Fibroblast of peridontal ligament (primary cell): Measurements from ENCODE around the gene PAN3.
A peak's percentile ranks its signal among the peaks of the same experiment; 100 is the strongest.
"Not testable (repeated sequence)": the region's sequence is repeated elsewhere in the genome, so short reads cannot be mapped to it uniquely, and the experiment has no call there.

ENCODE experiments used
- DNase-seq: peaks from one replicate; pipeline ENCODE4 v3.0.0-alpha.2; 2010; ENCODE audit errors: extremely low read depth

Gene PAN3

DNA sequence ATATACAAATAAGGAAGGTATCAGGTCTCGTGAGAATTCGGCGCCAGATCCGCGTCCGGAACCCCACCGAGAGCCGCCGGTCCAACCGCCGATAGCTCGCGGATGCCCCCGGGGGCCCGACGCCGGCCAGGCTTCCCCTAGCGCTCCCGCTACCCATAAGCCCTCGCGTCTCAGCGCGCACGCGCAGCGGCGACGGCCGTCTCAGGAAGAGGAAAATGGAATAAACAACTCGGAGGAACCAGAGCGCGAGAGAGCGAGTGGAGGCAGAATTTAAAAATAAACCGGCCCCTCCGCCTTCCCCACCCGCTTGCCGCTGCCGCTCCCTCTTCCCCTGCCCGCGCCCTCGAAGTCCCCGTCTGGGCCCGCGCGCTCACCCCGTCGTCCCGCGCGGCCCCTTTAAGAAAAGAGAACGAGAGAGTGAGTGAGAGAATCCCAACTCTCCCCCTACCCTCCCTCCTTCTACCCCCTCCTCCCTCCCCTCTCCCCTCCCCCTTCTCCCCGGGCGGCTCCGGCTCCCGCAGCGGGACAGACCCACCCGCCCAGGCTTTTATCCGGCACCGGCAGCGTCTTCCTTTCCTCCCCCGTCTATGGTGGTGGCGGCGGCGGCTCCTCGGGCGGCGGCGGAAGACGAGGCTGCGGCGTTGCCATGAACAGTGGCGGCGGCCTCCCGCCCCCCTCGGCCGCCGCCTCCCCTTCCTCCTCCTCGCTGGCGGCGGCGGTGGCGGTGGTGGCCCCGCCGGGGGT, at the start of gene PAN3:
PAN3 (plus strand) TSS at position 534 of the 744 bp plus-strand sequence; CDS start at position 647, 113 bp downstream.
- peak; percentile 89 for DNase-seq

- DNase-seq = no peak
These were observed 49.3 kb upstream of the PAN3 start for GRCh38 chr13:28089065-28089464.

DNA sequence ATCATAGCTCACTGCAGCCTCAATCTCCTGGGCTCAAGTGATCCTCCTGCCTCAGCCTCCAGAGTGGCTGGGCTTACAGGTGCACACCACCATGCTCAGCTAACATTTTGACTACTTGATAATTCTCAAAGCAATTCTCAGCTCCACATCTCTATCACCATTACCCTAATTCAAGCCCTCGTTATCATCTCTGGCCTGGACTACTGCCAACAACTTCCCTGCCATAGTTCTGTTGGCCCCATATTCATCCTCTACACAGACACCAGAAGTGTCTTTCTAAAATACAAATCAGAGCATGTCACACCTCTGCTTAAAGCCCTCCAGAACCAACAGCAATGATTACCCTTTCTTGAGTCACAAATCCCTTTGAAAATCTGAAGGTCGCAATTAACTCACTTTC, 45.9 kb upstream of the PAN3 start:
- no peak for DNase-seq

GRCh38 chr13:28093881-28094280, 44.5 kb upstream of the PAN3 start:
- DNase-seq = no peak

DNA sequence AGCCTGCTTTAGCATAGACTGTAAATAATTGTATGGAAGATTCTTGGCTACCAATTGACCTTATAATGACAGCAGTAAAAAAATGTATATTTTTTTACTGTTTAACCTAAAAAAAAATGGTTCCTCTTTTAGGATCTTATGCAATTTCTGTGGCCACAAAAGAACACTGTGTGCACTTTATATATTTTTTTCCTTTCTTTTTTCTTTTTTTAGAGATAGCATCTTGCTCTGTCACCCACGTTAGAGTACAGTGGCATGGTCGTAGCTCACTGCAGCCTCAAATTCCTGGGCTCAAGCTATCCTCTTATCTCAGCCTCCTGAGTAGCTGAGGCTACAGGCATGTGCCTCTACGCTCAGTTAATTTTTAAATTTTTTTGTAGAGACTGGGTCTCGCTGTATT, 44.0 kb upstream of the PAN3 start:
- DNase-seq = no peak

DNA sequence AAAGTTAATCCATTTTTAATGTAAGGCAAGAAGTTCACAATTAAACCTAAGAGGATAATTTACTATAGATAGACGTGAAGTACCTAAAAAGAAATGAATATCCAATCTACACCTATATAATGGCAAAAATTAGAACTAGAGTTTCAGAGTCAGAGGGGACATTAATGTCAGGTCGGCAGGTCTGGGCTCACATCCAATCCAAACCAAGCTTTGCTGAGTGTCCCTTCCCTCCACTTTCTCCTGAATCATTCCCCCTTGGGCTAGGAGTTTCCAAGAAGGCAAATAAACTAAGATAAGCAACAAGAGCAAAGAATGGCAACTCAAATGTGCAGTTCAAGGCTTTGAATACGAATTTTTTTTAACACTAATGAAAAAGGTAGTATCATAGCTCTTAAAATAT, 40.8 kb upstream of the PAN3 start:
- DNase-seq = no peak

DNA sequence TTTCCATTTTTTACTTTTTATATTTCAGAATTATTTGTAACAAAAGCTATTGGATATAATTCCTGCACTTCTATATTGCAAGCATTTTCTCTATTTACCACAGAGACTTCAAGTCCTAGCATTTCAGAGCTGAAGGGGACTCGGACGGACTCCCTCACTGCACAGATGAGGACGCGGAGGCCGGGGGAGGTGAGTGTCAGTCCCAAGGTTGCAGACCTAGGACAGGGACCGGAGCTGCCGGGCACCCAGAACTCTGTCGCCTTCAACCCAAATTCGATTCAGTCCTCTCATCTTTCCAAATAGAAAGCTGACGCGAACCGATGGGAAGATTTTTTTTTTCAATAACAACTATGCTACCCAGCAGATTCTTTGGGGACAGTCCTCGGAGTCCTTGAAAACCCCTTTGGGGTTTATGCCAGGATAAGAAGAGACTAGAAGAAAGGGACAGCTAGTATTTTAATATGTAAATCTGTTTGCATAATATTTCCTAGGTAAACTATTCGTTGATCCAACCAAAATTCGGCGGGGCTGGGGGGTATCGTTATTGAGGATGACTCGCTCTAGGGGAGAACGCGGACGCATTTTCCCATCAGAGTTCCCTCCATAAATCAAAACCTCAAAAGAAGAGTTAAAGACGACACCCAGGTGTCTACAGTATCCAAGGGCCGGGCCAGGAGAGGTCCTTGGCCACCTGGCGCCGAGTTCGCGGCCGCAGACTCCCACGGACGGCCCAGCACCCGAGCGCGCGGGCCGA, 38.8 kb upstream of the PAN3 start:
- DNase-seq = no peak

DNA sequence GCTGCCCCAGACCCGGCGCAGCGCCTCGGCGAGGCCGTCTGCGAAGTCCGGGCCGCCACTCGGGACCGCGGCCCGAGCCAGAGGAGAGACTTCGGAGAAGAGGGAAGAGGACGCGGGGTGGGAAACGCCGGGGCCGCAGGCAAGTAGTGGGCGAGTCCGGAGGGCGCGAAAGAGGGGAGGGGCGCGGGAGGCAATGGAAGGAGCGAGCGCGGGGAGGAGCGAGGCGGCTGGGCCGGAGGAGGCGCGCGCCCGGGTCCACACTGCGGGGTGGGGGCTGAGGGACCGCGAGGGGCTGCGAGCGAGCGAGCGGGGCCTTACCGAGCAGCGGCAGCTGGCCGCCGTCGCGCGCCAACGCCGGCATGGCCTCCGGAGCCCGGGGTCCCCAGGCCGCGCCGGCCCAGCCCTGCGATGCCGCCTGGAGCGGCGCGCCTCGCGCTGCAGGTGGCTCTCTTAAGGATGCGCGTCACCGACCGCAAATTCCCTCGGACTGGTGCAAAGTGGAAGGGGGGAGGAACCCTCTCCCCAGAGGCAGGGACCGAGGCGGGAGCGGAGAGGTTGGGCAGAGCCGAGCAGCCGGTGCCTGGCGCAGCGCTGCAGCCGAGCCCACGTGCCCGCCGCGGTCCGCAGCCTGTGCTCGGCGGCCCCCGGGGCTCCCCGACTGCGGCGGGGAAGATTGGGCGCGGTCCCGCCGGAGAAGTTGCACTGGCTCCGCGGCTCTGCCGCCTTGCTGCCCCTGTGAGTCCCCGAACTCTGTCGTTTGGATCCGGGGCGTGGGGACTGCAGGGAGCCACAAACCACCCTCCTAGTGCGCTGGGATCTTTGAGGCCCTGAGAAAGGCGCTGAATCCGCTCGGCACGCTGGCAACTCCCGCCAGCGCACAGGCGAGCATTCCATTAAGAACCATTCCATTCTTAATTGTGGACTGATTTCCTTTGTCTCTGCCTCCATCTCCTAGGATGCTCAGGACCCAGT, 37.9 kb upstream of the PAN3 start, which contains the start of gene FLT3:
FLT3 (minus strand) TSS at position 427 of the 972 bp plus-strand sequence; CDS start at position 361, 66 bp downstream.
- DNase-seq = no peak

- DNase-seq = not testable (repeated sequence)
These were observed 36.5 kb upstream of the PAN3 start for GRCh38 chr13:28101886-28102285.

DNA sequence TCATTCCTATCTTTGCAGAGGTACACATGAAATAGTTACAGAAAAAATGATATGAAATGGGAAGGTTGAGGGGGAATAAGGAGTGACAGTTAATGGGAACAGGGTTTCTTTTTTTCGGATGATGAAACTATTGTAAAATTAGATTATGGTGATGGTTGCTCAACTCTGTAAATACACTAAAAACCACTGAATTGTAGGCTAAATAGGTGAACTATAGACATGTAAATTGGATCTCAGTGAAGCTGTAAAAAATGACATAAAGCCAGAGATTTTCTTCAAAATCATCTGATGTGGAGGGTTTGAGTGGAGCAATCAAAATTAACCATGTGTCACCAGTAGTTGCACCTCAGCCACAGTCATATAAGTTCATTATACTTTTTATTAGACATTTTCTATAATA, 31.4 kb upstream of the PAN3 start:
- no peak for DNase-seq

DNA sequence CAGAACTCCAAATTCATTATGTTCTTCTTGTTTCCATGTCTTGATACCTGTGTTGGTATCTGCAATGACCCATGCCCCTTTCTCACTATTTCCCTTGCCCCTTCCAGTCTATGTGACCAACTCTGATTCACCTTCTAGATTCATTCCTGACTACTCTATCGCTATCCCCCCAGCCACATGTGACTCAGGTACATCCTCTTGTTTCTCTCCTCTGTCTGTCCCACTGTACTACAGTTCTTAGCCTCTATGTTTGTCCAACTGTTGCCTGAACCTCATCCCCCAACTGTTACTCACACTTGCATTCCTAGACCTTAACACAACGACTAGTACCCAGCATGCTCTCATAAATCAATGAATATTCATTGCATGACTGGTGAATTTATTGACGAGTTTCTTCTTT, 27.9 kb upstream of the PAN3 start:
- DNase-seq = no peak

DNA sequence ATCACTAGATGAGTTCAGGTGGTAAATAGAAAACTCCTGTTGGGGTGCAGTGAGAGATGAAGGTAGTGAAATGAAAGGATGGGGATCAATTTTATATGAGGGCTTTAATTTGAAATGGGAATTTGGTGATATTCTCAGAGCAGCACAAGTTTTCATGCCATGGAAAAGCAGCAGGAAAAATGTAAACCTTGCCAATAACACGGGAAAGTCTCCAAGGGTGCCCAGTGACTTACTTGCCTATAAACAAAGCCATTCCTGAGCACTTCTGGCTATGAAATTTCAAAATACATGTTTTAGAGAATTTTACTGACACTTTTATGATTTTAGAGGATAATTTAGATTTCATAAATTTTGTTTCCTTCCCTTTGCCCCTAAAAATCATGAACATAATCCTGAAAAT, 21.6 kb upstream of the PAN3 start:
- DNase-seq = no peak

DNA sequence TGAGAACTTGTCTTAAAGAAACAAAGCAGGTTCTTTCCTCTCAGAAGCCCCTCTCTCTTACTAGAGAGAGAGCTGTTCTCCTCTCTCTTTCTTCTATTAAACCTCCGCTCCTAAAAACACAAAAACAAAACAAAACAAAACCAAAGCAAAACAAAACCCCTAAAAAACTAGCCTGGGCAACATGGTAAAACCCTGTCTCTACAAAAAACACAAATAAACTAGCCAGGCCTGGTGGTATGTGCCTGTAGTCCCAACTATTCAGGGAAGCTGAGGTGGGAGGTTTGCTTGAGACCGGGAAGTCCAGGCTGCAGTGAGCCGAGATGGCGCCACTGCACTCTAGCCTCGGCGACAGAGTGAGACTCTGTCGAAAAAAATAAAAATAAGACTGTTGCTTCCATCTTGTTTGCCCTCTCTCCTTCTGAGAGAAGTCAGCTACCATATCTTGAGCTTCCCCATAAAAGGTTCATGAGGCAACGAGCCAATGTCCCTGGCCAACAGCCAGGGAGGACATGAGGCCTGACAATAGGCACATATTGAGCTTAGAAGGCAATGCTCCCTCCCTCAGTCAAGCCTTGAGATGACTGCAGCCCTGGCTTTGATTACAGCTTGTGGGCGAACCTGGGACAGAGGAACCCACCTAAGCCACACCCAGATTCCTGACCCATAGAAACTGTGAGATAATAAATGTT, 20.5 kb upstream of the PAN3 start:
- DNase-seq = no peak

DNA sequence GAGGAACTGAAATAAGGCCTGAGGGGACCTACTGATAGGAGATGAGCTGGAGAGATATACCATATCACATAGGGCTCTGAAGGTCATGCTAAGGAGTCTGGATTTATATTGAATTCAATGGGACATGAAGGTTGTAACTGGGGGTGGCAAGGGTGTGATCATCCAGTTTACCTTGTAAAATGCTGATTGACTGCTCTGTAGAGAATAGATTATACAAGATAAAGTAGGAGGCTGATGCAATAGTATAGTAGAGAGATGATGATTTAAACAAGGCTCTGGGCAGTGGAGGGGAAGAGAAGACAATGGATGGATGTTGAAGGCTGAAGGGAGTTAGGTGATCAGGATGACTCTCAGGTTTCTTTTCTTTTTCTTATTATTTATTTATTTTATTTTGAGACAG, 18.0 kb upstream of the PAN3 start:
- DNase-seq = no peak

- no peak for DNase-seq
These were observed 17.1 kb upstream of the PAN3 start for GRCh38 chr13:28121224-28121623.

DNA sequence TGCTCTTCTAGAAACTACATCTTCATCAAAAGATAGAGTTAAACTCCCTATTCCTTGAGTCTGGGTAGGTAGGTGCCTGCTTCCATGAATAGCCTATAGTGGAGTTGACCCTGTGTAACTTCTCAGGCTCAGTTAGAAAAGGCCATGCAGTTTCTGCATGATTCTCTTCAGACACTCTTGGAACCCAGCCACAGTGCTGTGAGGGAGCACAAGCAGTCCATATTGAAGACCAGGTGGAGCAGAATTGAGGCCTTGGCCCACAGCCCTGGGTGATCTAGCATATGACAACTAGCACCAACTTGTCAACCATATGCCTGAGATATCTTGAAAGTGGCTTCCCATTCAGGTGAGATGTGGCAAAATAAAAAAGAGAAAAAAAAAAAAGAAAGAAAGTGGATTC, 10.3 kb upstream of the PAN3 start:
- DNase-seq = no peak

- no peak for DNase-seq
These were observed 9.4 kb upstream of the PAN3 start for GRCh38 chr13:28128926-28129325.

DNA sequence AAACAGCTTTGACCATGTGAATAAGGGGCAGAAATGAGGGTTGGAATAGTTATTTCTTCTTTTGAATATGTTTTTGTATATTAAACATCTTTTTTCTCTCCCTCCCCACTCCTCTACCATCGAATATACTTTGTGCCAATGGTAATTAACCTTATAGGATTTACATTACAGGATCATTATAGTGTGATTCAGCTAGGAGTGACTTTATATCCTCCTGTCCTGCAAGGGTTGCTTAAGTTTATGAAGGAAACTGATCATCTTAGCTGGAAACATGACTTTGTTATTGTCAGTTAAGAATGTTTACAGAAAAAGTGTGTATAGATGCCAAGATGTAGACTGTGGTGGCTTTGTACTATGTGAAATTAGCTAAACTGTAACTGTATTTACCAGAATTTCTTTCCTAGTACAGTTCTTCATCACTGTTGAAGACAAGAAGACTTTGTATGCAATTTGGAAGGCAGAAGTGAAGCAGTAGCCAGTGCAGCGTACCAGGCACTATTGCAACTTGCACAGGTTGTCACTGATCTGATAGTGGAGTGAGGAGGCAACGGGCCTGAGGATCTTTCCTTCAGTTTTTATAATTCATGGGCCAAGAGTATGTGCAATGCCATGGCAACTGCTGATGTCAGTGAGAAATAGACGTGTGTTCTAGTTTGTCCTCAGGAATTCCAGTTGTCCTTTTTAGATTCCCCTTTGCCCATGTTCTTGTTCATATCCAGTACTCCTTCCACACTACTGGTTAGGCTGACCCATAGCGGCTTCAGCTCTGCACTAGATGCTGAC, 8.2 kb upstream of the PAN3 start:
- DNase-seq = peak; percentile 23

DNA sequence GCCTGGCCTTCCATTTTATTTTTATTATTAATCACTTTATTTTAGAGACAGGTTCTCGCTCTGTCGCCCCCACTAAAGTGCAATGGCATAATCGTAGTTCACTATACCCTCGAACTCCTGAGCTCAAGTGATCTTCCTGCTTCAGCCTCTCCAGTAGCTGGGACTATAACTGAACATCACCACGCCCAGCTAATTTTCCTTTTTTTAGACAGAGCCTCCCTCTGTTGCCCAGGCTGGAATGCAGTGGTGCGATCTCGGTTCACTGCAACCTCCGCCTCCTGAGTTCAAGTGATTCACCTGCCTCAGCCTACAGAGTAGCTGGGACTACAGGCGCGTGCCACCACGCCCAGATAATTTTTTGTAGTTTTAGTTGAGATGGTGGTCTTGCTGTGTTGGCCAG, 6.7 kb upstream of the PAN3 start:
- DNase-seq = no peak

GRCh38 chr13:28136916-28137315, 1.4 kb upstream of the PAN3 start:
- peak; percentile 17 for DNase-seq

GRCh38 chr13:28137596-28137995, 749 bp upstream of the PAN3 start:
- peak; percentile 26 for DNase-seq
